ENCODE data around the gene PSMD6. TPM values are rescaled to one million over a fixed set of nuclear protein-coding genes. Genes with fewer than 3 reads are reported as not detected.
A peak's percentile ranks its signal among the peaks of the same experiment; 100 is the strongest.

The PSMD6 gene
- total RNA-seq, 2 donors from 2014 or later = 99.7 to 109 TPM

DNA sequence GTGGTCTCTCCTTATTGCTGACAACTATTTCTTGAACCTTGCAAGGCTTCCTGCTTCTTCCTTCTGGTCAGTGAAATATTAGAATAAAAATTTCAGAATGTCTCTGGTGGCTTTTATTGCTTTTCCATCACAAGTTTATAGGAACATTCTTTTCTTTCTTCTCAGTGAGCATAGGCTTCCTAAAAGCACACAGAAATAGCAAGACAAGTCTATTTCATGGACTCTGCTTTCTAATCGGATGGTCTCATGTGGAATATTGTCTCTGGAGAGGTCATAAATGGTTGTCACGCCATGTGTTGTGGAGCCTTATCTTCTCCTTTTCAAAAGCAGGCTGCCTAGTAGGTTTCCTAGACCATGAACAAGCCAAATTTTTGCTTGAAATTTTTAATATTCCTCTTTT lies 9.8 kb upstream of the PSMD6 start:
- DNase-seq = no peak
- Histone ChIP-seq H3K4me3 (ENCODE audit: low read length) (no peak overlapping the region), H3K27me3 (ENCODE audit: control insufficient read depth, insufficient read depth, low read length, poor library complexity, severe bottlenecking) (no peaks in the 10 kb centered on the region), H3K36me3 (ENCODE audit: control insufficient read depth, insufficient read depth, low read length) (no peaks in the 10 kb centered on the region), H3K4me1 (ENCODE audit: control insufficient read depth, insufficient read depth, low read length) (no peaks in the 10 kb centered on the region), H3K9me3 (ENCODE audit: control insufficient read depth, low read length) (peaks cover 34% of the 10 kb centered on the region), H3K27ac (ENCODE audit: low read depth, low read length) (no peak overlapping the region), H3K9ac (ENCODE audit: extremely low read depth, low read length, poor library complexity, severe bottlenecking) (no peak overlapping the region)
- Mint-ChIP-seq H3K27me3 (ENCODE audit: insufficient read depth) (no peaks in the 10 kb centered on the region), H3K9me3 (peaks cover 14% of the 10 kb centered on the region), H3K4me1 (peaks cover 18% of the 10 kb centered on the region), H3K36me3 (ENCODE audit: low read depth) (no peaks in the 10 kb centered on the region), H3K4me3 (no peak overlapping the region), H3K27ac (no peak overlapping the region)
- TF ChIP-seq, protein P1, sequence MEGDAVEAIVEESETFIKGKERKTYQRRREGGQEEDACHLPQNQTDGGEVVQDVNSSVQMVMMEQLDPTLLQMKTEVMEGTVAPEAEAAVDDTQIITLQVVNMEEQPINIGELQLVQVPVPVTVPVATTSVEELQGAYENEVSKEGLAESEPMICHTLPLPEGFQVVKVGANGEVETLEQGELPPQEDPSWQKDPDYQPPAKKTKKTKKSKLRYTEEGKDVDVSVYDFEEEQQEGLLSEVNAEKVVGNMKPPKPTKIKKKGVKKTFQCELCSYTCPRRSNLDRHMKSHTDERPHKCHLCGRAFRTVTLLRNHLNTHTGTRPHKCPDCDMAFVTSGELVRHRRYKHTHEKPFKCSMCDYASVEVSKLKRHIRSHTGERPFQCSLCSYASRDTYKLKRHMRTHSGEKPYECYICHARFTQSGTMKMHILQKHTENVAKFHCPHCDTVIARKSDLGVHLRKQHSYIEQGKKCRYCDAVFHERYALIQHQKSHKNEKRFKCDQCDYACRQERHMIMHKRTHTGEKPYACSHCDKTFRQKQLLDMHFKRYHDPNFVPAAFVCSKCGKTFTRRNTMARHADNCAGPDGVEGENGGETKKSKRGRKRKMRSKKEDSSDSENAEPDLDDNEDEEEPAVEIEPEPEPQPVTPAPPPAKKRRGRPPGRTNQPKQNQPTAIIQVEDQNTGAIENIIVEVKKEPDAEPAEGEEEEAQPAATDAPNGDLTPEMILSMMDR (conservative IDR thresholded peaks at IDR 0.05) = no peak
- 93 to 95% methylated on average over 2 of the region's 2 CpGs for WGBS, 2 experiments (ENCODE audit: insufficient coverage in 1 of 2, insufficient read length in 1 of 2)

DNA sequence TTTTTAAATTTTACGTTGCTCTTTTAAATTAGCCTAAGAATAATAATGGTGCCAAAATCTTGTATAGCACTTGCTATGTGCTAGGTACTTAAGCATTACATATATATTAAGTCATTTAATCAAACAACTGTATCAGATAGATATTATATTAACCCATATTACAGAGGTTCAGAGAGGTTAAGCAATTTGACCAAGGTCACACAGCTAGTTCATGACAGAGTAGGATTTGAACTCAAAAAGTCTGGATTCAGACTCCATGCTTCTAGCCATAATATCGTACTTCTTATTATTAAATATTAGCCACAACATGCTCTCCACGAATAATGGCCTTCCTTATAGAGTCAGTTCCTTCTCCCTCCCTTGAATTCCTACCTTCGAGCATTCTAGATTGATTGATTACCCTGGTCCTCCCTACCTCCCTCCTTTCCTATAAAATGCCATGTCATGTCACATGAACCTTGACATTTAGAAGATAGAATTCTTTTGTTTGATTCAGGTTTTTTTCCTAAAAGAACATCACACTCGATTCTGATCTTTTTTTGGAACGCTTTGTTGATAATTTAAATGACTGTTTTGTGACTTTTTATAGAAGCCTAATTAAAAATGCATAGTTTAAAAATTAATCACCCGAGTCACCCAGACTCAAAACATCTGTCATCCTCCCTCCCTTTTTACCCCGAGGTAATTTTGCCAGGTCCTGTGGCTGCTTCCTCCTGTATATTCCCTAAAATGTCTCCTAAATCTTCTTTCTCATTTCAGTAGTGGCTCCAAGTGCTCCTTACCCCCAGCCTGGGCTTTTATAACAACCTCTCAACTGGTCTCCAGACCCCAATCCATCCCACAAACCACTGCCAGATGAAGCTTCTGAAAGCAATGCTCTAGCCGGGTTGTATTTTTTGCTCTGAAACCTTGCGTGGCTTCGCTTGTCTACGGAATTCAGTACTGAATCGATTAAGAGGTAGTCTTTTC lies 8.5 kb upstream of the PSMD6 start:
- TF ChIP-seq, protein P1 (conservative IDR thresholded peaks at IDR 0.05) = no peak
- peaks cover 12% of the 10 kb centered on the region for H3K9me3 Mint-ChIP-seq
- no peaks in the 10 kb centered on the region for H3K36me3 Mint-ChIP-seq (ENCODE audit: low read depth)
- no peaks in the 10 kb centered on the region for H3K27me3 Mint-ChIP-seq (ENCODE audit: insufficient read depth)
- no peaks in the 10 kb centered on the region for H3K27me3 ChIP-seq (ENCODE audit: control insufficient read depth, insufficient read depth, low read length, poor library complexity, severe bottlenecking)
- peaks cover 18% of the 10 kb centered on the region for H3K4me1 Mint-ChIP-seq
- no peak for DNase-seq
- H3K36me3 ChIP-seq (ENCODE audit: control insufficient read depth, insufficient read depth, low read length) = no peaks in the 10 kb centered on the region
- H3K4me3 Mint-ChIP-seq = no peak overlapping the region
- peaks cover 26% of the 10 kb centered on the region for H3K9me3 ChIP-seq (ENCODE audit: control insufficient read depth, low read length)
- peak overlapping the region; percentile 51 for H3K27ac ChIP-seq (ENCODE audit: low read depth, low read length)
- H3K27ac Mint-ChIP-seq = no peak overlapping the region
- no peak overlapping the region for H3K9ac ChIP-seq (ENCODE audit: extremely low read depth, low read length, poor library complexity, severe bottlenecking)
- WGBS, 2 experiments (ENCODE audit: insufficient coverage in 1 of 2, insufficient read length in 1 of 2) = 78 to 89% methylated on average over 10 to 13 of the region's 13 CpGs
- H3K4me1 ChIP-seq (ENCODE audit: control insufficient read depth, insufficient read depth, low read length) = no peaks in the 10 kb centered on the region
- H3K4me3 ChIP-seq (ENCODE audit: low read length) = no peak overlapping the region

DNA sequence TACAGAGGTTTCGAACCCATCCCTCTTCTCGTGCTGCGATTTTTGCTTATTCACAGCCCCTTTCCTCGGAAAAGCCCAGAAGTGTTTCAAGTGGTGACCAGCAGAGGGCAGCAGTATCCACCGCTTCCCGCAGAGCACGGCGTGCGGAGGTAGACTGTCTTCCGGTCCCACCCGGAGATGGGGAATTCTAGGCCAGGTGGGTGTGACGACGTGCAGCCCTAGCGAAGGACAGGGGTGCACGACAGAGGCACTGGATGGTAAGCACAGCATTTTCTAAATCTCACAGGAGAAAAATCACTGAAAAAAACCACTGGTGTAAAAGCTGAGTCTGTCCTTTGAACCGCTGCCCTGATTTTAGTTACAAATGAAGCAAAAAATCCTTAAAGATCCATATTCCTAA lies 7.4 kb upstream of the PSMD6 start:
- Histone ChIP-seq H3K4me3 (ENCODE audit: low read length) (no peak overlapping the region), H3K36me3 (ENCODE audit: control insufficient read depth, insufficient read depth, low read length) (no peaks in the 10 kb centered on the region), H3K27me3 (ENCODE audit: control insufficient read depth, insufficient read depth, low read length, poor library complexity, severe bottlenecking) (no peaks in the 10 kb centered on the region), H3K9ac (ENCODE audit: extremely low read depth, low read length, poor library complexity, severe bottlenecking) (no peak overlapping the region), H3K9me3 (ENCODE audit: control insufficient read depth, low read length) (peaks cover 25% of the 10 kb centered on the region), H3K27ac (ENCODE audit: low read depth, low read length) (no peak overlapping the region), H3K4me1 (ENCODE audit: control insufficient read depth, insufficient read depth, low read length) (no peaks in the 10 kb centered on the region)
- TF ChIP-seq, protein P1 (conservative IDR thresholded peaks at IDR 0.05) = peak; percentile 94
- peak overlapping the region; percentile 59 for H3K27ac Mint-ChIP-seq
- H3K36me3 Mint-ChIP-seq (ENCODE audit: low read depth) = no peaks in the 10 kb centered on the region
- H3K4me3 Mint-ChIP-seq = no peak overlapping the region
- peaks cover 12% of the 10 kb centered on the region for H3K9me3 Mint-ChIP-seq
- DNase-seq = peak; percentile 94
- WGBS, 2 experiments (ENCODE audit: insufficient coverage in 1 of 2, insufficient read length in 1 of 2) = 8 to 9% methylated on average over 13 to 16 of the region's 16 CpGs
- no peaks in the 10 kb centered on the region for H3K27me3 Mint-ChIP-seq (ENCODE audit: insufficient read depth)
- peaks cover 18% of the 10 kb centered on the region for H3K4me1 Mint-ChIP-seq

All from endodermal cell (in vitro differentiated cells).